Heart right ventricle (tissue), 16 donors: ENCODE results near the gene U2AF2. TPM values are rescaled to one million over a fixed set of nuclear protein-coding genes. Genes with fewer than 3 reads are reported as not detected.

Source experiments
- ATAC-seq, 8 donors: fragments of 200-7000 bp; cut with Tn5 transposase; one replicate each; pipeline ENCODE4 v1.9.1; 2020; ENCODE audit warnings: mild to moderate bottlenecking in 8 of 8, moderate library complexity in 8 of 8, moderate number of reproducible peaks in 1 of 8
- DNase-seq, 2 donors: peaks; one replicate each; pipeline ENCODE4 v3.0.0-alpha.2; 2020
- H3K27ac ChIP-seq, 10 donors: fragments of 200-600 bp; sonication (generic) in 2 of 10; one replicate each; pipeline versions ENCODE4 v1.5.0 to v1.8.0; 2020 to 2022; ENCODE audit warnings: mild to moderate bottlenecking in 3 of 10
- H3K27me3 ChIP-seq, 7 donors: fragments of 200-600 bp; one replicate each; pipeline ENCODE4 v1.8.0; 2021 to 2022; ENCODE audit warnings: mild to moderate bottlenecking in 2 of 7
- H3K36me3 ChIP-seq, 9 donors: fragments of 200-600 bp; sonication (generic) in 1 of 9; one replicate each; pipeline versions ENCODE4 v1.5.0 to v1.8.0; 2020 to 2022; ENCODE audit warnings: mild to moderate bottlenecking in 2 of 9
- H3K4me1 ChIP-seq, 9 donors: fragments of 200-600 bp; sonication (generic) in 1 of 9; one replicate each; pipeline versions ENCODE4 v1.5.0 to v1.8.0; 2020 to 2022; ENCODE audit warnings: mild to moderate bottlenecking in 4 of 9
- H3K4me3 ChIP-seq, 10 donors: fragments of 200-600 bp; sonication (generic) in 2 of 10; one replicate each; pipeline versions ENCODE4 v1.5.0 to v1.8.0; 2020 to 2022; ENCODE audit warnings: mild to moderate bottlenecking in 7 of 10, moderate library complexity in 2 of 10
- H3K9me3 ChIP-seq, 11 donors: fragments of 200-600 bp in 10 of 11; sonication (generic) in 2 of 11; one replicate each; pipeline versions ENCODE4 v1.5.0 to v1.8.0; 2013 to 2022; ENCODE audit warnings: mild to moderate bottlenecking in 2 of 11, control low read depth in 1 of 11, moderate library complexity in 1 of 11
- WGBS, 2 donors: extraction: QIAGEN DNeasy Blood & Tissue Kit; methylation state at CpG; one replicate each; pipeline ENCODE4 v1.1.7; 2013; ENCODE audit warnings: inconsistent platforms in 1 of 2; 5-methylcytosine and 5-hydroxymethylcytosine counted together
- intact Hi-C, 10 donors: fragments of 100-400 bp; cut with DNase I; formaldehyde crosslinking; loops; one replicate each; pipeline versions ENCODE4 v1.11.1 to v1.14.2; 2022
- polyA plus RNA-seq, 2 donors: library from polyadenylated mRNA; stranded (reverse); fragments of 200-250 nt; gene quantifications; one replicate each; pipeline ENCODE4 v1.2.3, GENCODE V29; 2013
- total RNA-seq, 10 donors: library from RNA; stranded (reverse); fragmentation: NEBNext Ultra II Directional in 3 of 10; extraction: Animal tissue kit (Norgen Biotek cat#: 25700) in 3 of 10; gene quantifications; one replicate each; pipeline versions ENCODE4 v1.2.1 to v1.2.4, GENCODE V29; 2021 to 2023
- TF ChIP-seq, protein P1 (sequence below), 9 donors: fragments of 200-600 bp; sonication (generic) in 2 of 9; IDR thresholded peaks; one replicate each; pipeline versions ENCODE4 v1.5.0 to v1.8.0; 2021 to 2022; ENCODE audit warnings: antibody characterized with exemption in 9 of 9, mild to moderate bottlenecking in 5 of 9, moderate library complexity in 1 of 9
- donor health status: Arrhythmogenic right ventricular cardiomyopathy.
- donor health status: ischemic (EF 13 %, LVEDD 7.1; RV severe dilation, severe dysfunction).
- donor health status: healthy with polysubstance abuse.
- donor health status: DM: no; HTN: yes; CAD: no.
- donor health status: DM: no; HTN: no; CAD: no.
- donor health status: ischemic (EF 25% LVEDD 6.9; RV normal size, moderate dysfunction).
- donor health status: ischemic (EF 25% LVEDD 5.7; RV mildly dilated, moderate dysfunction).
- donor health status: healthy.
- donor health status: DM: yes; HTN: yes; CAD: no.
- donor health status: Ischemic cardiomyopathy.
- donor health status: ischemic (EF 35%, LVEDD 5.7; RV mildly dilated, moderate dysfunction).
- donor health status: nonischemic (EF 11% LVEDD 7.7; RV severe dilation, severe dysfunction).
- donor health status: DM: yes; HTN: yes; CAD: no.
- donor health status: PGD.
- donor health status: ischemic (EF 29% LVEDD 5.4; RV normal size, mild dysfunction).
- donor health status: nonischemic (EF 23%, LVEDD 6.1; RV moderate dilation, normal function).

U2AF2 gene
- total and polyA plus RNA-seq, 12 donors, result 64.1 to 100 (median 74.4) TPM

DNA sequence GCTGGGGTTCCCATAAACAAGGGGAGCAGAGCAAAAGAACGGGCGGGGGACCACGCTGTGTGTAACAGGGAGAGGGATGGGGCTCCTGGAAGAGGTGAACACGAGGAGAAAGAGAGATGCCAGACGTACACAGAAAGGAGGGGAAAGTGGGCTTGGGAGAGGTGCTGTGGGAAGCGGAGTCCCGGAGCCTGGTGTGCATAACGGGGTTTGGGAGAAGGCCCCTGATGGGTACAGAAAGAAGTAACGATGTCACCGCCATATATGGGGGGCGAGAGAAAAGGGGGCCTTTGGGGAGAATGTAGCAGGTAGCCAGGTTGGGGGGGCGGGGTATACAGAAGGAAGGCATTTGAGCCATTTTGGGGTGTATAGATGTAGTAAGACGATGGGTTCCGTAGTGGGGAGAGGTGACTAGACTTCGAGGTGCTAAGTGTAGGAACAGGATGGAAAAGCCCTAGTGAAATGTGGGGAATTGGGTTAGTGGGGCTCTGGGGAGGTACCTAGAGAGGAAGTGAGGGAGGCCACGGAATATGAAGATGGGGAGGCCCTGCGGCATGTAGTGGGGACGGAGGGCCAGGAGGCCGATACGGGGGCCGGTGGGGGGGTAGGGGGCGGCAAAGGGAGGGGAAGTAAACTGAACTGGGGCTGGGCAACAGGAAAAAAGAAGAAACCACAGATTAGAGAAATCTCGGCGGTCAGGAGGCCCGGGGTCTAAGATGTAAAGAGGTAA, 13.2 kb upstream of the U2AF2 start:
- Histone ChIP-seq H3K27me3 (no peaks in the 10 kb centered on the region), H3K36me3 (peaks cover 0 to 21% (median 8%) of the 10 kb centered on the region in 9 donors), H3K9me3 (no peaks in the 10 kb centered on the region), H3K27ac (peak overlapping the region; percentile 87 to 95 (median 90)), H3K4me3 (peak overlapping the region; percentile 74 to 95 (median 84)), H3K4me1 (peaks cover 12 to 79% (median 56%) of the 10 kb centered on the region in 9 donors)
- DNase-seq (no peak), ATAC-seq (peak in 6 of 8 donors; percentile 0 to 6 (median 2))
- TF ChIP-seq, protein P1, sequence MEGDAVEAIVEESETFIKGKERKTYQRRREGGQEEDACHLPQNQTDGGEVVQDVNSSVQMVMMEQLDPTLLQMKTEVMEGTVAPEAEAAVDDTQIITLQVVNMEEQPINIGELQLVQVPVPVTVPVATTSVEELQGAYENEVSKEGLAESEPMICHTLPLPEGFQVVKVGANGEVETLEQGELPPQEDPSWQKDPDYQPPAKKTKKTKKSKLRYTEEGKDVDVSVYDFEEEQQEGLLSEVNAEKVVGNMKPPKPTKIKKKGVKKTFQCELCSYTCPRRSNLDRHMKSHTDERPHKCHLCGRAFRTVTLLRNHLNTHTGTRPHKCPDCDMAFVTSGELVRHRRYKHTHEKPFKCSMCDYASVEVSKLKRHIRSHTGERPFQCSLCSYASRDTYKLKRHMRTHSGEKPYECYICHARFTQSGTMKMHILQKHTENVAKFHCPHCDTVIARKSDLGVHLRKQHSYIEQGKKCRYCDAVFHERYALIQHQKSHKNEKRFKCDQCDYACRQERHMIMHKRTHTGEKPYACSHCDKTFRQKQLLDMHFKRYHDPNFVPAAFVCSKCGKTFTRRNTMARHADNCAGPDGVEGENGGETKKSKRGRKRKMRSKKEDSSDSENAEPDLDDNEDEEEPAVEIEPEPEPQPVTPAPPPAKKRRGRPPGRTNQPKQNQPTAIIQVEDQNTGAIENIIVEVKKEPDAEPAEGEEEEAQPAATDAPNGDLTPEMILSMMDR (IDR thresholded peaks at IDR 0.05), result no peak
- 1% methylated on average over 25 of the region's 25 CpGs for WGBS, 2 donors
- intact Hi-C loops, result no loop called here

DNA sequence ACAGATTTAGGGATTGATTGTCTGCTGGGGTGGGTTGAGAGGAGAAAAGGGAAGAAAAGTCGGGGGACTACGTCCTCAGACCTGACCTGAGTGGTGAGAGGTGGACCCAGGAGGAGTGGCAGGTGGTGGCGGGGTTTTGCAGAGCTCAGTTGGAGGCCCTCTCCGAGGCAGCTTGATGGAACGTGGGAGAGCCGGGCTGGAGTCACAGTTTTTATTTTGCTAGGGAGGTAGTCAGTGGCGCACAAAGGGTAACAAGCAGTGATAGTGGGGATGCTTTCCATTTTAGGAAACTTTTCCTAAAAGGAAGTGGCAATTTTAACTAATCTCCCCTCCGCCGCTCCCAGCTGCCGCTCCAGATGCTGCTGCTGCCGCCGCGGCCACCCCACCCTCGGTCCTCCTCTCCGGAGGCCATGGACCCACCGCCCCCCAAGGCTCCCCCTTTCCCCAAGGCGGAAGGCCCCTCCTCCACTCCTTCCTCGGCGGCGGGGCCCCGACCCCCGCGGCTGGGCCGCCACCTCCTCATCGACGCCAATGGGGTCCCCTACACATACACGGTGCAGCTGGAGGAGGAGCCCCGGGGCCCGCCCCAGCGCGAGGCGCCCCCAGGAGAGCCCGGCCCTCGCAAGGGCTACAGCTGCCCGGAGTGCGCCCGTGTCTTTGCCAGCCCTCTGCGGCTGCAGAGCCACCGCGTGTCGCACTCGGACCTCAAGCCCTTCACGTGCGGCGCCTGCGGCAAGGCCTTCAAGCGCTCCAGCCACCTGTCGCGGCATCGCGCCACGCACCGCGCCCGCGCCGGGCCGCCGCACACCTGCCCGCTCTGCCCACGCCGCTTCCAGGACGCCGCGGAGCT, 12.5 kb upstream of the U2AF2 start:
- TF ChIP-seq, protein P1 (IDR thresholded peaks at IDR 0.05), result no peak
- H3K4me1 ChIP-seq, result peaks cover 18 to 79% (median 58%) of the 10 kb centered on the region in 9 donors
- intact Hi-C loops, result no loop called here
- H3K27ac ChIP-seq, result peak overlapping the region in 9 of 10 donors; percentile 37 to 95 (median 89)
- peaks cover 0 to 21% (median 8%) of the 10 kb centered on the region in 9 donors for H3K36me3 ChIP-seq
- H3K4me3 ChIP-seq, result peak overlapping the region; percentile 74 to 95 (median 84)
- 2 to 3% methylated on average over 64 to 65 of the region's 65 CpGs for WGBS, 2 donors
- ATAC-seq (peak in 2 of 8 donors; percentile 0 to 16), DNase-seq (peak; percentile 14 to 35)
- H3K9me3 ChIP-seq, result no peaks in the 10 kb centered on the region
- H3K27me3 ChIP-seq, result no peaks in the 10 kb centered on the region

DNA sequence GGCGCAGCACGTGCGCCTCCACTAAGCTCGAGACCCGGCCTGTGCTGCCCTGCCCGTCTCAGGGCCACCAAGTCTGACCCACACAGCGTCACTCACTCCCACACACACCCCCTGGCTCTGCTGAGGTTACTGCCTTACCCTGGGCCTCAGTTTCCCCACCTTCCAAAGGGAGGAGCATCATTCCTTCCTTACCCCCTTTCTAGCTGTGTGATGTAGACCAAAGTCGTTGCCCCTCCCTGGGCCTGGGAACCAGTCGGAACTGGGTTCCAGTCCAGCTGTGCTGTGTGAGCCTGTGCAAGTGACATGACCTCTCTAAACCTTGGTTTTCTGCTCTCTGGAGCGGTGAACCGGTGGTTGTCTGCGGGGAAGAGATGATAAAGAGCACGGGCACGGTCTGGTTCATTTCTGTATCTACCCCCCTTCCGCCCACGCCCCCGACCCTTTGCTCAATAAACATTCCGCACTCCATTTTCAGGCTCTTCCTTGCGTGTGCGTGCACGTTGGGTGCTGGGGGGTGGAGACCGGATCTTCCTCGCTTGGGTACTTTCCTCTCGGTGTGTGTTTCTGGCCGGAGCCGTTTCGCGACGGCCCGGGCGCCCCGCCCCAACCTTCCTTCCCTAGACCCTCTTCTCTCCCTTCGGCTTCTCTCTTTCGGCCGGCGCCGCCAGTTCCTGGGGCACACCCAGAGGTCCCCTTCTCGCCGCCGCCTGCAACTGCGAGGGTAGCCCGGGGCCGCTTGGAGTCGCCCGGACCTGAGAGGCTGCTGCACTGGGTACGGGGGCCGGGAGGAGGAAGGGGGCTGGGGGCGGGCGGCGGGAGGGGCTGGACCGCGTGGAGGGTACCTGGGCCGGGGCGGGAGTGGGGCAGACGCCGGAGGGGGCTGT, 11.6 kb upstream of the U2AF2 start, which contains the start of gene ZNF581:
Gene ZNF581 (plus strand): TSS at position 647 of the 884 bp plus-strand sequence. CDS start 923 bp downstream, outside the sequence.
- ATAC-seq (peak; percentile 23 to 66 (median 48)), DNase-seq (peak; percentile 73 to 76)
- Histone ChIP-seq H3K4me1 (peaks cover 22 to 75% (median 59%) of the 10 kb centered on the region in 9 donors), H3K27ac (peak within 1 kb of the TSS in 9 of 10 donors; percentile 77 to 95 (median 89)), H3K9me3 (no peaks in the 10 kb centered on the region), H3K36me3 (peaks cover 0 to 20% (median 8%) of the 10 kb centered on the region in 9 donors), H3K4me3 (peak within 1 kb of the TSS; percentile 74 to 95 (median 84)), H3K27me3 (no peaks in the 10 kb centered on the region)
- TF ChIP-seq, protein P1 (IDR thresholded peaks at IDR 0.05), result no peak
- 2 to 3% methylated on average over 53 to 56 of the region's 56 CpGs for WGBS, 2 donors
- intact Hi-C loops, result no loop called here
